AG04450 (cell line): Measurements from ENCODE around the gene URB1. TPM values are rescaled to one million over a fixed set of nuclear protein-coding genes. Genes with fewer than 3 reads are reported as not detected.

Experiments used
- CTCF ChIA-PET: fragments of 300-600, 350-600 bp; formaldehyde crosslinking; extraction: SDS; loops from one replicate; lab custom pipeline; 2022; ENCODE audit warnings: antibody characterized with exemption, inconsistent platforms; lab: Charles Lee
- POLR2A ChIA-PET: fragments of 350-600 bp; formaldehyde crosslinking; extraction: SDS; loops from one replicate; lab custom pipeline; 2021; ENCODE audit warnings: antibody characterized with exemption, inconsistent platforms; lab: Yijun Ruan, JAX
- DNase-seq: peaks from one replicate; pipeline ENCODE4 v3.0.0-alpha.2; 2011; ENCODE audit warnings: low read depth, low spot score
- H3K27ac ChIP-seq: one replicate; pipeline ENCODE4 v1.5.1; 2012; ENCODE audit warnings: low read depth, low read length, control low read depth
- H3K27me3 ChIP-seq: one replicate; pipeline ENCODE4 v1.6.0; 2012; ENCODE audit warnings: low read length; ENCODE audit not compliant: control insufficient read depth, insufficient read depth
- H3K4me3 ChIP-seq: 2 replicates; pipeline ENCODE4 v1.5.1; 2011; ENCODE audit warnings: mild to moderate bottlenecking, low read depth, low read length, control low read depth
- H3K9me3 ChIP-seq: 2 replicates; pipeline ENCODE4 v1.5.1; 2012; ENCODE audit warnings: low read length; ENCODE audit not compliant: control insufficient read depth, insufficient read depth
- polyA plus RNA-seq: library from polyadenylated mRNA; depleted of rRNA; stranded (reverse); fragments of >200 nt; gene quantifications from 2 replicates; pipeline ENCODE4 v1.2.3, GENCODE V29; 2011
- TF ChIP-seq, protein P1 (sequence below): IDR thresholded peaks from 2 replicates; pipeline ENCODE4 v1.5.1; 2011; ENCODE audit warnings: low read depth, low read length, control low read depth, inconsistent platforms

Gene URB1
- polyA plus RNA-seq, 1 experiment = 7.6 TPM

- Histone ChIP-seq H3K27ac (peak overlapping the region; percentile 81), H3K4me3 (no peak overlapping the region), H3K9me3 (no peaks in the 10 kb centered on the region), H3K27me3 (no peaks in the 10 kb centered on the region)
- CTCF ChIA-PET = no interaction called here
- TF ChIP-seq, protein P1, sequence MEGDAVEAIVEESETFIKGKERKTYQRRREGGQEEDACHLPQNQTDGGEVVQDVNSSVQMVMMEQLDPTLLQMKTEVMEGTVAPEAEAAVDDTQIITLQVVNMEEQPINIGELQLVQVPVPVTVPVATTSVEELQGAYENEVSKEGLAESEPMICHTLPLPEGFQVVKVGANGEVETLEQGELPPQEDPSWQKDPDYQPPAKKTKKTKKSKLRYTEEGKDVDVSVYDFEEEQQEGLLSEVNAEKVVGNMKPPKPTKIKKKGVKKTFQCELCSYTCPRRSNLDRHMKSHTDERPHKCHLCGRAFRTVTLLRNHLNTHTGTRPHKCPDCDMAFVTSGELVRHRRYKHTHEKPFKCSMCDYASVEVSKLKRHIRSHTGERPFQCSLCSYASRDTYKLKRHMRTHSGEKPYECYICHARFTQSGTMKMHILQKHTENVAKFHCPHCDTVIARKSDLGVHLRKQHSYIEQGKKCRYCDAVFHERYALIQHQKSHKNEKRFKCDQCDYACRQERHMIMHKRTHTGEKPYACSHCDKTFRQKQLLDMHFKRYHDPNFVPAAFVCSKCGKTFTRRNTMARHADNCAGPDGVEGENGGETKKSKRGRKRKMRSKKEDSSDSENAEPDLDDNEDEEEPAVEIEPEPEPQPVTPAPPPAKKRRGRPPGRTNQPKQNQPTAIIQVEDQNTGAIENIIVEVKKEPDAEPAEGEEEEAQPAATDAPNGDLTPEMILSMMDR = no peak
- POLR2A ChIA-PET = no interaction called here
- DNase-seq = no peak
These were observed 64.2 kb downstream of the URB1 start for GRCh38 chr21:32328595-32328994.

- Histone ChIP-seq H3K27me3 (no peaks in the 10 kb centered on the region), H3K27ac (no peak overlapping the region), H3K9me3 (no peaks in the 10 kb centered on the region), H3K4me3 (no peak overlapping the region)
- CTCF ChIA-PET = no interaction called here
- TF ChIP-seq, protein P1 = no peak
- POLR2A ChIA-PET = interaction anchor here (0.6 to 1.2 kb wide), 2 partner anchors 23 to 275 kb away, joined by 3 to 10 read pairs; no protein-coding TSS in a partner anchor
- DNase-seq = no peak
These were observed 67.1 kb downstream of the URB1 start for GRCh38 chr21:32325706-32326105.

- Histone ChIP-seq H3K27ac (no peak overlapping the region), H3K9me3 (no peaks in the 10 kb centered on the region), H3K4me3 (no peak overlapping the region), H3K27me3 (no peaks in the 10 kb centered on the region)
- no peak for DNase-seq
- ChIA-PET POLR2A (no interaction called here), CTCF (no interaction called here)
- TF ChIP-seq, protein P1 = no peak
These were observed 70.1 kb downstream of the URB1 start for GRCh38 chr21:32322676-32323075.

GRCh38 chr21:32322103-32322502, 70.7 kb downstream of the URB1 start:
- no peak overlapping the region for H3K4me3 ChIP-seq
- CTCF ChIA-PET = no interaction called here
- no peaks in the 10 kb centered on the region for H3K27me3 ChIP-seq
- POLR2A ChIA-PET = no interaction called here
- no peak overlapping the region for H3K27ac ChIP-seq
- TF ChIP-seq, protein P1 = no peak
- no peak for DNase-seq
- no peaks in the 10 kb centered on the region for H3K9me3 ChIP-seq

- H3K27me3 ChIP-seq = no peaks in the 10 kb centered on the region
- ChIA-PET CTCF (no interaction called here), POLR2A (interaction anchor here (0.8 kb wide), 1 partner anchor 10 kb away, joined by 3 read pairs; no protein-coding TSS in a partner anchor)
- no peaks in the 10 kb centered on the region for H3K9me3 ChIP-seq
- H3K27ac ChIP-seq = no peak overlapping the region
- TF ChIP-seq, protein P1 = no peak
- DNase-seq = no peak
- H3K4me3 ChIP-seq = no peak overlapping the region
These were observed 71.3 kb downstream of the URB1 start for GRCh38 chr21:32321480-32321879.
